Kidney glomerular epithelial cell (primary cell): ENCODE results near the gene SDCCAG8.

Experiments used
- DNase-seq: peaks from one replicate; lab custom pipeline; 2025; lab: John Stamatoyannopoulos, UW

SDCCAG8 gene

GRCh38 chr1:243455760-243456651 lies 200.2 kb downstream of the SDCCAG8 start:
- no peak for DNase-seq

GRCh38 chr1:243457363-243457982 lies 201.6 kb downstream of the SDCCAG8 start:
- no peak for DNase-seq

DNA sequence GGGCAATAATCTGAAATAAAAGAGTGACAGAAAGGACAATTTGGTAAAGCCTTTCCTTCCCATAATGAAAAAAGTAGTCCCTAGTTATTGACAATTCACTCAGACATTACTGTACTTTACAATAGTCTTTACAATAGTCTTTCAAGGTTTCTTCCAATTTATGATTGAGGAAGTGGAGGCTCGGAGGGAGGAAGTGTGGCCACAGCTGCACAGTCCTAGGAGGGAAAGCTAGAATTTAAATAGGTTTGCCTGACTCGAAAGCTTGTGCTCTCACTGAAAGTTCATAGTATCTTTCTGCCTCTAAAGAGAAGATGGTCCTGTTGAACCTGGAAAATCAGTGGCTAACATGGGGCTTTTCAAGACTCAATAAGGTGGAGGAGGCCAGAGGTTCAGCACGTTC lies 203.2 kb downstream of the SDCCAG8 start:
- DNase-seq = no peak

- DNase-seq = no peak
Measured at GRCh38 chr1:243461700-243462099, 205.9 kb downstream of the SDCCAG8 start.

DNA sequence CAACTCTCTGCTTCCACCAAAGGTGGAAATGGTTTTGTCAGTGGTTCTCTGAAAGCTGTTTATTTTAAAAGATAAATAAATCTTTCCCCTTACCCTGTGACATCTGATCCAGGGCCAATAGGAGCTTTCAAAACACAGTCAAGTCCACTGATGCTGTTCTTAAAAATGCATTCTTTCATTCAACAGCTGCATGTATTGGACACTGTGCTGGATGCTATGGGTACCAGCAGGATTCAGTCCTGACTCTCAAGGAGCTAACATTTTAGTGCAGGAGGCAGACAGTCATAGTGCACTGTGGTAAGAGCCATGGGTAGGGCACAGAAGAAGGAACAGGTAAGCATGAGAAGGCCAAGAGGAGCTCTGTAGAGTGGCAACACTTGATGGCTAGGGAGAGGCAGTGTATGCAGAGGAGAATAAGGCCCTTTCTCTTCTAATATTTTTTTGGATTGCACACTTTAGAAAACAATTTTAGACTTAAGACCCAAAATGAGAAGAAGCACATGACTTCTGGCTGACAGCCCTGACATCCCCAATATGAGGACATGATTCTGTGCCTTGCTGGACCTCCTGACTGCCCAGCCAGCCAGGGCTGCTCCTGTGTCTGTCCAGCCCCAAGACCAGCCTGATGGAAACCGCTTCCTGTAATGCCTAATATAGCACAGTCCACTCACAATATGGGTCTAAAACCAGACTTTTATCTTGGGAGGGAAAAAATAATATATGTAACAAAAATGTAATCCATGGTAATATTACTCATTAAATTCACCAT lies 207.3 kb downstream of the SDCCAG8 start:
- DNase-seq = no peak

GRCh38 chr1:243465081-243465480 lies 209.2 kb downstream of the SDCCAG8 start:
- DNase-seq = no peak

GRCh38 chr1:243465738-243466137 lies 209.9 kb downstream of the SDCCAG8 start:
- no peak for DNase-seq

GRCh38 chr1:243469497-243469896 lies 213.7 kb downstream of the SDCCAG8 start:
- DNase-seq = no peak

DNA sequence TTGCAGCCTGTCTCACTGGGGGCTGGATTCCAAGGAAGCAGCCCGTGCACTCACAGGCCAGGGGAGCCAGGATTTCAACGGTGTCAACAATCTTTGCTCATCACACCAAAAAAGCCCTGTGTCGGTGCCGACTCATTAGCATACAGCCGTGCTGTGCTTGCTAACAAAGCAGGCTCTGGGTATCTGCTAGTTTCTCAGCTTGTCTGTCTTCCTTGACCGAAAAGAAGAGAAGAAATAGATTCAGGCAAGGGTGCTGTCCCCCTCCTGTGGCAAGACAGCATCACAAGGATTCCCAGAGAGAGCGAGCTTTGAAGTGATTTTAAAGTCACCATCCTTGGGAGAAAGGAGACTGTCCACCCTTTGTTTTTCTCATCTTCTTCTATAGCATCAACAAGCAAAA lies 214.7 kb downstream of the SDCCAG8 start:
- no peak for DNase-seq

GRCh38 chr1:243471026-243471685 lies 215.3 kb downstream of the SDCCAG8 start:
- DNase-seq = no peak

- peak; percentile 26 for DNase-seq
Measured at GRCh38 chr1:243471754-243472745, 216.2 kb downstream of the SDCCAG8 start.

DNA sequence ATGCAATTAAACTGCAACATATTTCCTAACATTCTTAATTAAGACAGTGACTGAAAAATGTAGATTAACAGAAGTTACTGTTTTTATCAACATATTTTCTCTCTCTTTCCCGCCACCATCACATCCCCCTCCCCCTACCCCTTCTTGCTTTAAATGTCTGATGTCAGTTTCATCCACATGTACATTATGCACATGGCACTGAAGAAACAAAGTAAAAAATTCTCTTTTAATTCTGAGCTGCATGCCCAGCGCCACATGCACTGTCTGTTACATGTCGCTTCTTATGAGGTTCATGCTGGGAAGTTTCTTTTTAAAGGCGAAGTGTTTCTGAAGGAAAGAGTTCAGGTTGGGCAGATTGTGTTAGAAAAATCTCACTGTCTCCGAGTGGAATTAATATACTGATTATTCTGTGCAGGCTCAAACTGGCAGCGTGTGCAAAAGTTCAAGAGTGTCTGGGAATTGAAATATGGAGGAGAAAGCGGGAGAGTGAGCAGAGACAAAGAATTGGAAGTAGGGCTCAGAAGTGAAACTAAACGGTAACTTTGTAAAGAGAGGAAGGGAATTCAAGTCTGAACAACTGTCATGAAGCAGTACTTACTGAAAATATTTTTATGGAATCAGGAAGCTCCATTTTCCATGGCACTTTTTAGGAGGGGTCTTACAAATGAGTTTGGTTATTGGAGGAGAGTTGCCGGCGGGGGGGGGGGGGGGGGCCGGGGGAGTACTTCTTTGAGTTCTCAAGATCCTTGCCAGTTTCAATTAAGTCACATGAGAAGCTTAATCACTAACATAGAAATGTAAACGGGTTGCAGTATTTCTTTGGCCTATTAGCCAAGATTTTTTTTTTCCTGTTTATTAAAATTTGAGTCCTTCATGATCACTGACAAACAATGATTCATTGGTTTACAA lies 217.6 kb downstream of the SDCCAG8 start:
- DNase-seq = peak; percentile 33

- no peak for DNase-seq
Measured at GRCh38 chr1:243474136-243474881, 218.5 kb downstream of the SDCCAG8 start.

- DNase-seq = no peak
Measured at GRCh38 chr1:243474906-243475305, 219.1 kb downstream of the SDCCAG8 start.

DNA sequence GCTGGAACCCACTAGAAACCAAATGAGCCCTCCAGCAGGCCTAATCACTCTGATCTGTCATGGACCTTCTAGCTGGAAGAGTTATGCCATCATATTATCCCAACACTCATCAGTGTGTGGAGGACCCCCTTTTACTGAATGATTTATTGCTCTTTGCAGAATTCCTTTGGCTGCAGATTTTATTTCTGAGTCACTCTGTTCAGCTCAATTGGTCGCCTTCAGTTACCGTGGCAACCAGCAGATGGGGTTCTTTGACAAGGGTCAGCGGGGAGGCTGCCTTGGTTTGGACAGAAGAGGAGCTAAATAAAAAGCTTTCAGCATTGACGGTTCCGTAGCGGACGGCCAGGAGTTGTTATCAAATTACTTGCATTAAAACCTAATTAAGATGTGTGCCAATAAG lies 220.1 kb downstream of the SDCCAG8 start:
- no peak for DNase-seq

GRCh38 chr1:243477731-243478290 lies 222.0 kb downstream of the SDCCAG8 start:
- no peak for DNase-seq

DNA sequence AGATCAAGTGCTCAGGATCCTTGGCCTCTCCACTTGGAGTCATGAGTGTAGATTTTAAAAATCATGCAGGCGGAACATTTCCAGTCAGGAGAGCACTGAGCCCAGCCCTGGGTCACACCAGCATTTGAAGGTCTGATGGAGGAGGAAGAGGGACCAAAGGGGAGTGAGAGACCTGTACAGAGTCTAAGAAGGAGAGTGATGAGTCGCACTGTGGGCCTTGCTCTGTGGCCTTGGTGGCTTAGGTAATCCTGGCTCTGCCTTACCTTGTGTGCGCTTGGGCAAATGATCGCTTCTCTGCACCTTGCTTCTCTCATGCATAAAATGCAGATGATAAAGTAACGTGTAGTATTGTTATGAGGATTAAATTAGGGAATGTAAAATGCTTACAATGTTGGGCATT lies 225.3 kb downstream of the SDCCAG8 start:
- no peak for DNase-seq

GRCh38 chr1:243482141-243483022 lies 226.5 kb downstream of the SDCCAG8 start:
- peak; percentile 11 for DNase-seq
